ENCODE measurements around the gene TMED5.

GRCh38 chr1:93106226-93106625 lies 74.0 kb downstream of the TMED5 start:
- TF ChIP-seq POLR2A (IDR thresholded peaks at IDR 0.05): no peak
- TF ChIP-seq CTCF (IDR thresholded peaks at IDR 0.05): no peak
- no peak for TF ChIP-seq EP300 (IDR thresholded peaks at IDR 0.05)

Data from tibial nerve (tissue), 4 donors.